Mucosa of rectum (tissue), 2 donors: ENCODE results near the gene FAP.

Source experiments
- H3K27ac ChIP-seq, 2 donors: one replicate each; pipeline ENCODE4 v1.7.0; 2013; ENCODE audit warnings: inconsistent platforms in 2 of 2, low read depth in 2 of 2, low read length in 2 of 2
- H3K27me3 ChIP-seq, 2 donors: one replicate each; pipeline ENCODE4 v1.7.0; 2013; ENCODE audit warnings: low read length in 2 of 2; ENCODE audit not compliant: control insufficient read depth in 2 of 2, insufficient read depth in 2 of 2
- H3K36me3 ChIP-seq, 2 donors: one replicate each; pipeline ENCODE4 v1.7.0; 2013; ENCODE audit warnings: low read length in 2 of 2; ENCODE audit not compliant: control insufficient read depth in 2 of 2, insufficient read depth in 2 of 2
- H3K4me1 ChIP-seq, 2 donors: one replicate each; pipeline ENCODE4 v1.7.0; 2013; ENCODE audit warnings: low read length in 2 of 2, mild to moderate bottlenecking in 1 of 2; ENCODE audit not compliant: control insufficient read depth in 2 of 2, insufficient read depth in 2 of 2
- H3K4me3 ChIP-seq, 2 donors: one replicate each; pipeline ENCODE4 v1.7.0; 2013; ENCODE audit warnings: low read length in 2 of 2
- H3K9ac ChIP-seq, 2 donors: one replicate each; pipeline ENCODE4 v1.7.0; 2013; ENCODE audit warnings: low read length in 2 of 2, low read depth in 1 of 2, mild to moderate bottlenecking in 1 of 2
- H3K9me3 ChIP-seq, 2 donors: one replicate each; pipeline ENCODE4 v1.7.0; 2013; ENCODE audit warnings: low read length in 2 of 2; ENCODE audit not compliant: control insufficient read depth in 2 of 2
- donor health status: healthy.
- donor health status: Normal muscosa, but diverticular disease.

The FAP gene

DNA sequence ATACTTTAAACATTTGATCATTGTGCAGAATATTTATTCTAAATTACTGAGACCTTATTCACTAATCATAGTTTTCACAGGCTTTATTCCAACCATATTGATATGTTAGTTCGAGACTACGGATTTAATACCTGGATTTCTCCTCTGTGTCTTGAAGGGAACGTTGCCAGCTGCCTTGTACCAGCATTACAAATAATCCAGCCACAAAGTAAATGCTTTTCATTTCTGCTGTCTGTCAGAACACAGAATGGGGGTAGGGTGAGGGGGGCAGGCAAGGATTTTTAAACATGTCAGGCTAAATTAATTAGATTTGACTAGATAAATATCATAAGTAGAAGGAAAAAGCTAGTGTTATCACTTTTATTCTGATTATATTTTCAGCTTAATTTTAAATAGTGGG is 94.3 kb downstream of the FAP start:
- Histone ChIP-seq H3K27me3 (peaks cover 0 to 2% of the 10 kb centered on the region in 2 donors), H3K27ac (no peak overlapping the region), H3K4me3 (no peak overlapping the region), H3K36me3 (no peaks in the 10 kb centered on the region), H3K4me1 (peaks cover 0 to 2% of the 10 kb centered on the region in 2 donors), H3K9me3 (no peaks in the 10 kb centered on the region), H3K9ac (no peak overlapping the region)

DNA sequence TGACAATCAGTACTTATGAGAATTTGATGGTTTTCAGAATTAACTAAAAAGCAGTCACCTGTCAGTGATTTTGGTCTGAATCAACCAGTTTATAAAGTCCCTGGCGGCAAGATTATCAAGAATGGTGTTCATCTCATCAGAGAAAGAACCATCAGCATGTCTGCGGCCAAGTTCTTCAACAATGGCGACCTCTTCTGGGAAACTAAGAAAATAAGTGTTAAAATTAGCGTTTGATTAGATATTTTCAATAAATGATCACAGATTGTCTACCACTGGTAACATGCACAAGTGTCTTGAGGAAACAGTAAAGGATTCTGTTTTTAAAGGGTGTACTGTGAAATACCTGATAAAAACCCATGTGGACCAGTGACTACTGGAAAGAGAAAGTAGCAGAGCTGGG is 99.3 kb downstream of the FAP start:
- H3K9me3 ChIP-seq: no peaks in the 10 kb centered on the region
- H3K27me3 ChIP-seq: peaks cover 0 to 2% of the 10 kb centered on the region in 2 donors

DNA sequence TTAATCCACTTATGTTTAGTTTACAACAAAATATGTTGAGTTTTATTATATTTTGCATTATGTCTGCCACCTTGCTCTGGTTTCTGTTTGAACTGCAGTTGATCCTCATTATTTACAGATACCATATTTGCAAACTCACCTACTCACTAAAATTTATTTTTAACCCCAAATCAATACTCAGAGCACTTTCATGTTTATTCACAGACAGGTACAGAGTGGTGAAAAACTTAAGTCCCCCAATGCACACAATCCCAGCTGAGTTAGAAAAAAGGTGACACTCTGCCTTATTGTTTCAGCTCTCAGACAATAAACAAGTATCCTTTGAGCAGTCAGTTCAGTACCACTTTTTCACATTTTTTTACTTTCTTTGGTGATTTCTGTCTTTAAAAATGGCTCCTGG is 104.9 kb downstream of the FAP start:
- Histone ChIP-seq H3K4me1 (no peaks in the 10 kb centered on the region), H3K27me3 (no peaks in the 10 kb centered on the region), H3K4me3 (no peak overlapping the region), H3K9me3 (no peaks in the 10 kb centered on the region), H3K27ac (no peak overlapping the region), H3K36me3 (no peaks in the 10 kb centered on the region), H3K9ac (no peak overlapping the region)

More for the DNA sequence above, 99.3 kb downstream of the FAP start:
- Histone ChIP-seq H3K4me1 (no peaks in the 10 kb centered on the region), H3K36me3 (no peaks in the 10 kb centered on the region), H3K4me3 (no peak overlapping the region), H3K9ac (no peak overlapping the region), H3K27ac (no peak overlapping the region)

DNA sequence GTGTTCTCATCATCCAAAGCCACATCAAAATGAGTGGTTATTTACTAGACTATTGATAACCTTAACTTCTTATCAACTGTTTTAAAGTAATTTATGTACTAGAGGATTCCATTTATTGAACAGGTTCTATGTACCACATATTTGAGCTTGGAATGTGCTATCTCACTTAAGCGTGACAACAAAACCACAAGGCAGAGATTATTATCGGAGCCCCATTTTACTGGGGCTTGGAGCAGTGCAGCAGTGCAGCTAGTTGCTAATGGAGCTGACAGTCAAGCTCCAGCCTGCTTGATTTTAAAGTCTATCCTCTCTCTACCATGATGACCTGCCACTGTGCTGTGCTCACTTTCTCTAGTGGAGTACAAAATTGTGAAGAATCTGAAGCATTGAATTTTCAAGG is 115.8 kb downstream of the FAP start:
- H3K4me1 ChIP-seq: no peaks in the 10 kb centered on the region
- no peaks in the 10 kb centered on the region for H3K27me3 ChIP-seq
- H3K36me3 ChIP-seq: no peaks in the 10 kb centered on the region
- no peaks in the 10 kb centered on the region for H3K9me3 ChIP-seq
- H3K4me3 ChIP-seq: no peak overlapping the region
- no peak overlapping the region for H3K9ac ChIP-seq
- no peak overlapping the region for H3K27ac ChIP-seq

DNA sequence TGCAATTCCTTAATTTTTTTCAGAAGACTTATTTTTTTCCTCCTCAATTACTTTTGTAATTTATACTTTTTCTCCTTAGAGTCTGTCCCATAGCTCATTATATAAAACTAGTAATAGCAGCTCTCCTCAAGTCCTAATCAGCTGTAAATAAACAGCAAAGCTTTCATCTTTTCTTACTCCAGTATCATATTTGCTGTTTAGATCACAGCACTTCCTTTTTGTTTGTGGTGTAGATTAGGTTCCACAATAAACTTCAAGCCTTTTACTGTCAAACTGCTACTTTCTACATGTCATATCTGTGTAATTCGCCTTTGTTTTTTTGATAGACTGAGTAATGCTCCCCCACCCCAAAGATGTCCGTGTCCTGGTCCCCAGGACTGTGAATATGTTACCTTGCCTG is 116.7 kb downstream of the FAP start:
- no peaks in the 10 kb centered on the region for H3K36me3 ChIP-seq
- no peaks in the 10 kb centered on the region for H3K9me3 ChIP-seq

DNA sequence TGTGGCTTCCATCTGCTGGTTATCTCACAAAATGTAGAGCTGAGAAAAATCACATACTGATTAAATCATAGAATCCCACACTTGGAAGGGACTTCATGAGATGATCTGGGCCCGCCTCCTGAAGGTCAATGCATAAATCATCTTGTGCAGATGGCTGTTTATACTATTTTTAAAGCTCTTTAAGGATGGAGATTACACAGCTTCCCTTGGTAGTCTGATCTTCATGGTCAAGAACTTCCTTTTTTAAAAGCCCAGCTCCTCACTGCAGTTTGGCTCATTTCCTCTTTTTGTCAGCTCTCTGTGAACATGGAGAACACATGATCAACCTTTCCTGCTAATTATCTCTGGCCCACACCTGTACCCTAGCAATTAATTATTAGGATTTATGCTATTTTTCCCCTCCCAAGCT is 117.1 kb downstream of the FAP start:
- H3K36me3 ChIP-seq: no peaks in the 10 kb centered on the region
- H3K9me3 ChIP-seq: no peaks in the 10 kb centered on the region
- H3K27me3 ChIP-seq: no peaks in the 10 kb centered on the region
- no peak overlapping the region for H3K27ac ChIP-seq
- no peak overlapping the region for H3K9ac ChIP-seq
- no peaks in the 10 kb centered on the region for H3K4me1 ChIP-seq
- no peak overlapping the region for H3K4me3 ChIP-seq

More for the DNA sequence above, 116.7 kb downstream of the FAP start:
- H3K9ac ChIP-seq: no peak overlapping the region
- H3K4me1 ChIP-seq: no peaks in the 10 kb centered on the region
- H3K4me3 ChIP-seq: no peak overlapping the region
- no peaks in the 10 kb centered on the region for H3K27me3 ChIP-seq
- H3K27ac ChIP-seq: no peak overlapping the region

DNA sequence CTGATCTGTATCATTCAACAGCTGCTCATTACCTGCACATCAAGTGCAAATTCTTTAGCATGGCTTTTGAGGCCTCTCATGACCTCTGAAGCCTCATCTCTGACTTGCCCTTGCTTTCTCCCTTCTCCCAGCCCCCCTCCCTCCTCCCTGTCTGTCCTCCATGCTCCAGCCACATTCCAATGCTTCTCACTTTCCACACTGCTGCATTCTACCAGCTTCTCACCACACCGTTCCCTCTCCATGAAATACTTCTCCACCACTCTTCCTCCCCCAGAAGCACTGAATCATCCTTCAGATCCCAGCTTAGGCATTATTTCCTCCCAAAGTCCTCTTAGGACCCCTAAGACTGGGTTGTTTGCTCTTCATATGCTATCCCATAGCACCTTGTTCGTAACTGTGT is 118.1 kb downstream of the FAP start:
- no peak overlapping the region for H3K9ac ChIP-seq
- no peak overlapping the region for H3K4me3 ChIP-seq
- H3K9me3 ChIP-seq: no peaks in the 10 kb centered on the region
- H3K36me3 ChIP-seq: no peaks in the 10 kb centered on the region
- no peaks in the 10 kb centered on the region for H3K4me1 ChIP-seq
- H3K27ac ChIP-seq: no peak overlapping the region
- H3K27me3 ChIP-seq: no peaks in the 10 kb centered on the region

DNA sequence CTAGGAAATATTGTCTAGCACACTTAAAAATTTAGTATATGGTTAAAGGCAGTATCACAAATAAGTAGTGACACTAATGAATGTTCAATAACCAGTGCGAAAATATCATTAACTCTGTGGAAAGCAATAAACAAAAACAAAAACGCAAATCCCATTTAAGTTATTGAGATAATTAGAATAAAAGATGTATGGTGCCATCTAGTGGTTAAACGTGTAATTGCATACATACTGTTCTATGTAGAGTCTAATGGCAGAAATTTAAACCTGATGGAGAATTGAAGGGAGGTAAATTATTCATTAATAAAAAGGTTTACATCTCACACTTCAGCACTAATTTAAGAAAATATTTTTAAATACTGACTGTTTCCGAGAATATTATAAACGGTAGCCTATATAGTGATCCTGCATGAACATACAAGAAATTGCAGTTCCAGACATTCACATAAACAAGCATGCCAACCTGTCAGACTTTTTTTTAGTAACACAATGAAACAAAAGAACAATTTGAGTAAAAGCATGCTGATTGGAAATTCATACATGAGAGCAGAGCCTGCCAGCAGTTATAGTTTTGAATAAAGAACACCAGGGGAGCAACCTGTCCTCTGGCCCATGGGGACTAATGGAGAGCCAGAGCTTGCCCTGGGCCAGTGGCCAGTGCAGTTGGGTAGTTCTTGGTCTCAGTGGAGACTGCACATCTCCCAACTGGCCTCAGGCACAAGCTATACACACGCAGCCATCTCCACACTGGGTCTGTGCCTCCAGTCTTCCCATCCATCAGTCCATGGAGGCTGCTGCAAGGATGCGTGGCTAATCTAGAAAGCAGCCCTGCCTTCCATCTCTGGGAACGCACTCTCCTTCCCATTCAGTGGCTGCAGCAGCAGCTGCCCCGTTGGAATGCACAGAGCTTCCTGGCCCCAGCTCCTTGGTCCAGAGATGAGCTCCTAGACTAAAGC is 119.2 kb downstream of the FAP start:
- H3K27me3 ChIP-seq: no peaks in the 10 kb centered on the region
- no peaks in the 10 kb centered on the region for H3K36me3 ChIP-seq
- H3K9ac ChIP-seq: no peak overlapping the region
- no peaks in the 10 kb centered on the region for H3K9me3 ChIP-seq
- no peak overlapping the region for H3K4me3 ChIP-seq
- H3K27ac ChIP-seq: no peak overlapping the region
- no peaks in the 10 kb centered on the region for H3K4me1 ChIP-seq
